H1 (cell line): ENCODE data around the gene AGBL4. TPM values are rescaled to one million over a fixed set of nuclear protein-coding genes. Genes with fewer than 3 reads are reported as not detected.

Experiments used
- CTCF ChIA-PET: fragments of 300-600 bp; sonication (Branson Sonifier 250); formaldehyde crosslinking; loops from one replicate; lab custom pipeline; 2021; ENCODE audit not compliant: partially characterized antibody; lab: Charles Lee
- POLR2A ChIA-PET: fragments of 300-600 bp; sonication (Branson Sonifier 250); formaldehyde crosslinking; loops from one replicate; lab custom pipeline; 2021; ENCODE audit warnings: inconsistent platforms; ENCODE audit not compliant: partially characterized antibody; lab: Charles Lee
- DNase-seq, 2 experiments: peaks; one replicate each; pipeline versions ENCODE4 v3.0.0 to v3.0.0-alpha.2; 2010 to 2022; ENCODE audit warnings: low spot score in 2 of 2, low read depth in 1 of 2, mixed read lengths in 1 of 2
- FAIRE-seq: peaks from 2 replicates; lab custom pipeline; 2011; peaks lifted over from hg19 to GRCh38; lab: Jason Lieb, UNC
- H2AFZ ChIP-seq: 2 replicates; pipeline ENCODE4 v1.8.1; 2012; ENCODE audit warnings: low read length, inconsistent platforms
- H2AK5ac ChIP-seq: 2 replicates; pipeline ENCODE4 v1.6.1; 2013; ENCODE audit warnings: low read depth, low read length
- H2BK120ac ChIP-seq: replicated peaks from 2 replicates; pipeline ENCODE3; 2013; ENCODE audit warnings: low read depth, low read length, inconsistent platforms
- H2BK12ac ChIP-seq: 2 replicates; pipeline ENCODE4 v1.6.1; 2013; ENCODE audit warnings: low read depth, low read length
- H2BK15ac ChIP-seq: 2 replicates; pipeline ENCODE4 v1.6.1; 2013; ENCODE audit warnings: low read length
- H2BK20ac ChIP-seq: 2 replicates; pipeline ENCODE4 v1.6.1; 2013; ENCODE audit warnings: low read length
- H2BK5ac ChIP-seq: 2 replicates; pipeline ENCODE4 v1.6.1; 2013; ENCODE audit warnings: low read depth, low read length
- H3K14ac ChIP-seq: 2 replicates; pipeline ENCODE4 v1.6.1; 2013; ENCODE audit warnings: inconsistent platforms; ENCODE audit not compliant: insufficient read length
- H3K18ac ChIP-seq: 2 replicates; pipeline ENCODE4 v1.6.1; 2013; ENCODE audit warnings: low read length; ENCODE audit errors: extremely low read depth
- H3K23ac ChIP-seq: 2 replicates; pipeline ENCODE4 v1.6.1; 2013; ENCODE audit warnings: inconsistent platforms; ENCODE audit not compliant: insufficient read length
- H3K23me2 ChIP-seq: 2 replicates; pipeline ENCODE4 v1.6.1; 2013; ENCODE audit warnings: low read depth, low read length
- H3K27ac ChIP-seq: 2 replicates; pipeline ENCODE4 v1.6.1; 2011; ENCODE audit warnings: low read depth, low read length, inconsistent platforms
- H3K27me3 ChIP-seq, 4 experiments: replicated peaks in 1 of 4; 1 replicate in 1 of 4; 2 replicates in 3 of 4; pipeline versions ENCODE4 v1.6.1 to v1.8.1; 2011 to 2013; ENCODE audit warnings: low read length in 3 of 4, mild to moderate bottlenecking in 3 of 4, inconsistent platforms in 2 of 4, mixed read lengths in 2 of 4, moderate library complexity in 1 of 4; ENCODE audit not compliant: control insufficient read depth in 3 of 4, insufficient read depth in 3 of 4; ENCODE audit errors: extremely low read depth in 1 of 4
- H3K36me3 ChIP-seq, 4 experiments: 2 replicates each; pipeline versions ENCODE4 v1.6.1 to v1.8.1; 2011 to 2013; ENCODE audit warnings: mild to moderate bottlenecking in 4 of 4, low read length in 3 of 4, moderate library complexity in 2 of 4, control low read depth in 1 of 4, inconsistent platforms in 1 of 4; ENCODE audit not compliant: insufficient read depth in 4 of 4, control insufficient read depth in 2 of 4
- H3K4ac ChIP-seq: replicated peaks from 2 replicates; pipeline ENCODE3; 2013; ENCODE audit warnings: low read length, low read depth, mixed read lengths, inconsistent platforms; ENCODE audit not compliant: insufficient read length
- H3K4me1 ChIP-seq, 4 experiments: replicated peaks in 1 of 4; 1 replicate in 1 of 4; 2 replicates in 3 of 4; pipeline versions ENCODE4 v1.6.1 to v1.8.1; 2011 to 2013; ENCODE audit warnings: low read length in 3 of 4, inconsistent platforms in 2 of 4, mixed read lengths in 1 of 4; ENCODE audit not compliant: insufficient read depth in 4 of 4, control insufficient read depth in 3 of 4
- H3K4me2 ChIP-seq, 2 experiments: 2 replicates each; pipeline versions ENCODE4 v1.6.1 to v1.8.1; 2011 to 2013; ENCODE audit warnings: low read depth in 2 of 2, low read length in 2 of 2, control low read depth in 1 of 2, inconsistent platforms in 1 of 2, mild to moderate bottlenecking in 1 of 2; ENCODE audit not compliant: insufficient read depth in 1 of 2
- H3K4me3 ChIP-seq, 4 experiments: fragments of 200-600, 300-600 bp in 1 of 4; sonication (generic), shearing (Covaris generic), sonication (Bioruptor Twin) in 1 of 4; 2 replicates each; pipeline versions ENCODE4 v1.5.1 to v1.8.1; 2011 to 2016; ENCODE audit warnings: low read length in 4 of 4, low read depth in 3 of 4, control low read depth in 2 of 4, inconsistent platforms in 2 of 4, mild to moderate bottlenecking in 2 of 4, mixed read lengths in 1 of 4, moderate library complexity in 1 of 4; ENCODE audit not compliant: insufficient read depth in 2 of 4; ENCODE audit errors: extremely low read depth in 1 of 4
- H3K56ac ChIP-seq: replicated peaks from 2 replicates; pipeline ENCODE3; 2013; ENCODE audit warnings: low read depth, mild to moderate bottlenecking, mixed read lengths, low read length, inconsistent platforms; ENCODE audit not compliant: insufficient read length
- H3K79me1 ChIP-seq: 2 replicates; pipeline ENCODE4 v1.6.1; 2013; ENCODE audit warnings: low read depth, low read length, control low read depth
- H3K79me2 ChIP-seq, 2 experiments: 2 replicates each; pipeline versions ENCODE4 v1.6.1 to v1.8.1; 2012 to 2013; ENCODE audit warnings: low read length in 2 of 2, mild to moderate bottlenecking in 2 of 2, inconsistent platforms in 1 of 2; ENCODE audit not compliant: insufficient read depth in 2 of 2, control insufficient read depth in 1 of 2
- H3K9ac ChIP-seq, 4 experiments: replicated peaks in 1 of 4; 1 replicate in 1 of 4; 2 replicates in 3 of 4; pipeline versions ENCODE4 v1.6.1 to v1.8.1; 2011 to 2013; ENCODE audit warnings: low read depth in 3 of 4, low read length in 3 of 4, control low read depth in 2 of 4, mild to moderate bottlenecking in 2 of 4, moderate library complexity in 2 of 4, inconsistent platforms in 1 of 4; ENCODE audit errors: extremely low read depth in 1 of 4
- H3K9me3 ChIP-seq, 2 experiments: 2 replicates each; pipeline versions ENCODE4 v1.6.1 to v1.8.1; 2012 to 2013; ENCODE audit warnings: mild to moderate bottlenecking in 2 of 2, moderate library complexity in 2 of 2, control low read depth in 1 of 2, inconsistent platforms in 1 of 2, low read depth in 1 of 2, low read length in 1 of 2, mixed read lengths in 1 of 2; ENCODE audit not compliant: insufficient read depth in 2 of 2
- H4K20me1 ChIP-seq, 2 experiments: replicated peaks in 1 of 2; 2 replicates each; pipeline versions ENCODE3 to v1.8.1; 2011 to 2013; ENCODE audit warnings: inconsistent platforms in 2 of 2, low read length in 2 of 2, mild to moderate bottlenecking in 1 of 2; ENCODE audit not compliant: insufficient read depth in 2 of 2, control insufficient read depth in 1 of 2
- H4K5ac ChIP-seq: 2 replicates; pipeline ENCODE4 v1.6.1; 2013; ENCODE audit warnings: low read length, low read depth, mixed read lengths, inconsistent platforms; ENCODE audit not compliant: insufficient read length
- H4K8ac ChIP-seq: 2 replicates; pipeline ENCODE4 v1.8.0; 2013; ENCODE audit warnings: mild to moderate bottlenecking, moderate library complexity, low read length, inconsistent platforms; ENCODE audit not compliant: insufficient read depth; ENCODE audit errors: extremely low read depth
- H4K91ac ChIP-seq: replicated peaks from 2 replicates; pipeline ENCODE3; 2013; ENCODE audit warnings: low read length, mixed read lengths, inconsistent platforms; ENCODE audit not compliant: insufficient read length
- CBX5 ChIP-seq: fragments of 300-800, 300-1000 bp; sonication (generic); IDR thresholded peaks from 2 replicates; pipeline ENCODE4 v1.7.1; 2016; ENCODE audit warnings: antibody characterized with exemption, low read length, low read depth
- CTBP2 ChIP-seq: IDR thresholded peaks from 2 replicates; pipeline ENCODE4 v1.7.0; 2011; ENCODE audit warnings: borderline replicate concordance, mild to moderate bottlenecking, moderate library complexity, mixed read lengths, low read length; ENCODE audit not compliant: insufficient read depth, insufficient read length
- EGR1 ChIP-seq: IDR thresholded peaks from 2 replicates; pipeline ENCODE4 v1.6.1; 2011; ENCODE audit warnings: low read depth, low read length, borderline replicate concordance
- GTF2F1 ChIP-seq: IDR thresholded peaks from 2 replicates; pipeline ENCODE4 v1.6.1; 2012; ENCODE audit warnings: low read depth, low read length, improper control_type of control experiment, borderline replicate concordance
- SP2 ChIP-seq: IDR thresholded peaks from 2 replicates; pipeline ENCODE4 v1.6.1; 2012; ENCODE audit warnings: mild to moderate bottlenecking, low read length, inconsistent platforms
- SUZ12 ChIP-seq: fragments of 200-600 bp; sonication (generic); IDR thresholded peaks from 2 replicates; pipeline ENCODE4 v1.6.1; 2012; ENCODE audit warnings: mild to moderate bottlenecking, inconsistent platforms, low read length, moderate library complexity, mixed read lengths
- WGBS, 2 experiments: shearing (Covaris generic) in 1 of 2; methylation state at CpG; one replicate each; pipeline versions ENCODE4 v1.1.6 to v1.1.7; 2013 to 2015; ENCODE audit warnings: low lambda C conversion rate in 2 of 2, mixed read lengths in 2 of 2, inconsistent platforms in 1 of 2, low coverage in 1 of 2, missing lambda C conversion rate in 1 of 2; ENCODE audit not compliant: insufficient replicate concordance in 2 of 2, insufficient coverage in 1 of 2, insufficient read length in 1 of 2; ENCODE audit errors: extremely low coverage in 1 of 2, missing lambda C conversion rate in 1 of 2; 5-methylcytosine and 5-hydroxymethylcytosine counted together
- polyA plus RNA-seq, 7 experiments: library from polyadenylated mRNA; depleted of rRNA in 3 of 7; stranded (reverse) in 5 of 7; unstranded in 2 of 7; fragments of >200 nt in 5 of 7; fragments of 200-250 nt in 2 of 7; gene quantifications; 1 replicate in 5 of 7; 2 replicates in 1 of 7; 4 replicates in 1 of 7; pipeline versions ENCODE4 v1.2.1 to v1.2.3, GENCODE V29; 2011 to 2013; ENCODE audit warnings: missing spikeins in 2 of 7, mixed read lengths in 2 of 7
- total RNA-seq: library from RNA; stranded (reverse); fragmentation: NEBNext Ultra II Directional; extraction: Animal tissue kit (Norgen Biotek cat#: 25700); gene quantifications from 2 replicates; pipeline ENCODE4 v1.2.1, GENCODE V29; 2021

Gene AGBL4
- total and polyA plus RNA-seq, 2 of the 8 experiments (the other 6 are each of a cell fraction or from before 2014, with no cell fraction given), result 0.41 to 0.45 TPM

DNA sequence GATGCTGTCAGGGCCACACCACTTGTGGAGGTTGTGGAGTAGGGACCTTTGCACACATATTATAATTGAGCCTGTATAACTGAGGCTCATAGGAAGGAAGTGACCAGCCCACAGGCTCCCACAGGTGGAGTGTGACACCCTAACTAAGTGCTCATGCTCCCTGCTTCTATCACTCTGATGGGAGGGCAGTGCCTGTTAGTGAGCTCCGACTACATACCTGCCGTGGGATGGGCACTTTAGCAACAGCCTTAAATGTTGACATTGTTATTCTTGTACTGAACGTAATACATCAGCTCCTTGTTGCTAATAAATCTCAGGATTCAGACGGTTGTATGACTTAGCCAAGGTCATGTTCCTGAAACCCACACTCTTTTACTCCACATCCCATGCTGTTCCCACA, 1305.0 kb downstream of the AGBL4 start:
- H2BK15ac ChIP-seq, result no peak overlapping the region
- H3K36me3 ChIP-seq, result no peaks in the 10 kb centered on the region
- no peaks in the 10 kb centered on the region for H3K9me3 ChIP-seq
- no peak overlapping the region for H4K8ac ChIP-seq
- no peak overlapping the region for H3K9ac ChIP-seq
- WGBS, 2 experiments, result 88% methylated on average over 4 of the region's 4 CpGs; no CpG with 5 or more reads in 1 of the 2 experiments
- no peak overlapping the region for H3K18ac ChIP-seq
- H4K20me1 ChIP-seq, result no peaks in the 10 kb centered on the region
- no peak overlapping the region for H4K91ac ChIP-seq
- no peak overlapping the region for H3K56ac ChIP-seq
- no peaks in the 10 kb centered on the region for H3K27me3 ChIP-seq
- H2BK20ac ChIP-seq, result no peak overlapping the region
- H4K5ac ChIP-seq, result no peak overlapping the region
- H3K4me3 ChIP-seq, result no peak overlapping the region
- no peaks in the 10 kb centered on the region for H3K79me1 ChIP-seq
- no peak overlapping the region for H3K23ac ChIP-seq
- no peak overlapping the region for H3K27ac ChIP-seq
- no peak overlapping the region for H2BK5ac ChIP-seq
- H3K23me2 ChIP-seq, result no peaks in the 10 kb centered on the region
- H3K4ac ChIP-seq, result no peak overlapping the region
- H2BK120ac ChIP-seq, result no peak overlapping the region
- H2AFZ ChIP-seq, result no peak overlapping the region
- H3K14ac ChIP-seq, result no peak overlapping the region
- H3K4me1 ChIP-seq, result no peaks in the 10 kb centered on the region
- CTCF ChIA-PET, result interaction anchor here (0.9 to 1.5 kb wide), 2 partner anchors 17 to 22 kb away, joined by 3 to 4 read pairs; no protein-coding TSS in a partner anchor
- no peak for DNase-seq
- H2BK12ac ChIP-seq, result no peak overlapping the region
- POLR2A ChIA-PET, result no interaction called here
- H3K79me2 ChIP-seq, result no peaks in the 10 kb centered on the region
- H2AK5ac ChIP-seq, result no peak overlapping the region
- FAIRE-seq, result no peak
- H3K4me2 ChIP-seq, result no peak overlapping the region
- TF ChIP-seq CTBP2 (no peak), GTF2F1 (no peak), SP2 (no peak), CBX5 (no peak), SUZ12 (no peak), EGR1 (no peak)
- TF ChIP-seq, all 59 proteins: peak for 0
